Activated CD4-positive, alpha-beta memory T cell treated with anti-CD3 and anti-CD28 coated beads, Interleukin-2, amount 10 ng/mL, durations not matched to agents 7 days and 5 days (primary cell): Measurements from ENCODE around the gene TMEM165. TPM values are rescaled to one million over a fixed set of nuclear protein-coding genes. Genes with fewer than 3 reads are reported as not detected.

ENCODE experiments used
- CTCF ChIA-PET: fragments of 350-600 bp; sonication (Branson Sonifier 250); formaldehyde crosslinking; loops from one replicate; lab custom pipeline; 2021; ENCODE audit warnings: antibody characterized with exemption, inconsistent platforms; lab: Charles Lee
- POLR2A ChIA-PET: fragments of 350-600 bp; sonication (Branson Sonifier 250); formaldehyde crosslinking; loops from one replicate; lab custom pipeline; 2021; ENCODE audit warnings: antibody characterized with exemption; lab: Charles Lee
- DNase-seq: peaks from one replicate; pipeline ENCODE4 v3.0.0-alpha.2; 2020
- H3K27ac Mint-ChIP-seq: one replicate; pipeline ENCODE4 v1.8.0; 2021; ENCODE audit warnings: mild to moderate bottlenecking, mixed read lengths
- H3K27me3 Mint-ChIP-seq: one replicate; pipeline ENCODE4 v1.8.0; 2021; ENCODE audit warnings: mixed read lengths
- H3K36me3 Mint-ChIP-seq: one replicate; pipeline ENCODE4 v1.8.0; 2021; ENCODE audit warnings: low read depth, mixed read lengths
- H3K4me1 Mint-ChIP-seq: one replicate; pipeline ENCODE4 v1.8.0; 2021; ENCODE audit warnings: mixed read lengths
- H3K4me3 Mint-ChIP-seq: one replicate; pipeline ENCODE4 v1.8.0; 2021; ENCODE audit warnings: mild to moderate bottlenecking, mixed read lengths
- H3K9me3 Mint-ChIP-seq: one replicate; pipeline ENCODE4 v1.8.0; 2021; ENCODE audit warnings: mixed read lengths
- total RNA-seq, 2 experiments: library from RNA; stranded (reverse); gene quantifications; one replicate each; pipeline ENCODE4 v1.2.3, GENCODE V29; 2021

TMEM165 gene
- total RNA-seq, 2 experiments from 2014 or later: 68.2 to 70.1 TPM

GRCh38 chr4:55396308-55397125, 760 bp downstream of the TMEM165 start:
- Mint-ChIP-seq H3K27me3 (no peaks in the 10 kb centered on the region), H3K4me1 (peaks cover 52% of the 10 kb centered on the region), H3K9me3 (no peaks in the 10 kb centered on the region), H3K27ac (peak overlapping the region; percentile 80), H3K4me3 (peak overlapping the region; percentile 90), H3K36me3 (peaks cover 36% of the 10 kb centered on the region)
- ChIA-PET POLR2A (interaction anchor here (0.7 to 2.7 kb wide), 9 partner anchors 9 to 1581 kb away, joined by 3 to 21 read pairs (median 5); partner anchors contain the start of genes NOA1, POLR2B and SRD5A3), CTCF (interaction anchor here (1.7 to 4.1 kb wide), 2 partner anchors 51 to 470 kb away, joined by 4 to 56 read pairs; partner anchors contain the start of gene SRD5A3)
- peak; percentile 35 for DNase-seq

DNA sequence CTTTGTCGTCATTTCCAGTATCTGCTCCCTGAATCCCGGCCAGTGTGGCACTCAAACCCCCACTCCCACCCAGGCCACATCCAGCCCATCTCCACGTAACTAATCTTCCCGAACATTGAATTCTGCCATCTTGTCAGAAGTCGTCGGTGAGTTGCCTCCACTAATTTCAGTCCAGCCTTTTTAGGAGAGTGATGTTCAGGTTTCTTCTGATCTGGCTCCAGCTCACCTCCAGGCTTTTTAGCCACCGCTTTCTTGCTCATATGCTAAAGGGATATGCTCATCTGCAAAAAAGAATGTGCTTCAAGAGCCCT, 1.3 kb downstream of the TMEM165 start:
- Mint-ChIP-seq H3K36me3 (peaks cover 36% of the 10 kb centered on the region), H3K27me3 (no peaks in the 10 kb centered on the region), H3K4me1 (peaks cover 52% of the 10 kb centered on the region), H3K27ac (peak overlapping the region; percentile 80), H3K9me3 (no peaks in the 10 kb centered on the region), H3K4me3 (peak overlapping the region; percentile 84)
- no peak for DNase-seq
- ChIA-PET CTCF (interaction anchor here (4.1 kb wide), 1 partner anchor 51 kb away, joined by 56 read pairs; the partner anchor contains the start of gene SRD5A3), POLR2A (interaction anchor here (0.7 to 2.7 kb wide), 6 partner anchors 9 to 1581 kb away, joined by 3 to 21 read pairs (median 6); partner anchors contain the start of genes NOA1, POLR2B and SRD5A3)

GRCh38 chr4:55397520-55398321, 2.0 kb downstream of the TMEM165 start:
- CTCF ChIA-PET: interaction anchor here (0.7 to 2.0 kb wide), 3 partner anchors 11 to 990 kb away, joined by 3 to 15 read pairs (median 6); partner anchors contain the start of gene SRD5A3
- POLR2A ChIA-PET: interaction anchor here (1.0 to 2.0 kb wide), 2 partner anchors 52 to 148 kb away, joined by 3 to 8 read pairs; partner anchors contain the start of gene SRD5A3
- peak overlapping the region; percentile 84 for H3K4me3 Mint-ChIP-seq
- peaks cover 36% of the 10 kb centered on the region for H3K36me3 Mint-ChIP-seq
- H3K27ac Mint-ChIP-seq: peak overlapping the region; percentile 80
- no peaks in the 10 kb centered on the region for H3K9me3 Mint-ChIP-seq
- peaks cover 52% of the 10 kb centered on the region for H3K4me1 Mint-ChIP-seq
- no peak for DNase-seq
- H3K27me3 Mint-ChIP-seq: no peaks in the 10 kb centered on the region

DNA sequence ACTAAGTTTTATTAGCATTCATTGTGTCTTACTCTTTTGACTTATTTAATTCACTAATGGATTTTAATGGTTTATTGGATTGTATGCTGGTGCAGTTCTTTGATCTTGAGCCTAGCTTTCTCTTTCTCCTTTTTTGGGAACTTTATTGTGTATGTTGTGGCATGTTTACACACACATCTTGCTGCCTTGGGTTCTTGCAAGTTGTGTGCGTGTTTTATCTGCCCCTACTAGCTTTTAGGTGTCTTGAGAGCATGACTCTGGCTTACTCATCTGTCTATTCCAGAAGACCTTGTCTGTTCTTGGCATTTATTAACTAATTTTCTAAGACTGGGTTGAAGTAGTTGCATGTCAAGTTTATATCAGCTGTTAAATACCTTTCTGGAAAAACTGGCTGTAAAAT, 2.7 kb downstream of the TMEM165 start:
- POLR2A ChIA-PET: interaction anchor here (0.7 to 2.0 kb wide), 4 partner anchors 11 to 151 kb away, joined by 3 to 8 read pairs (median 3); partner anchors contain the start of gene SRD5A3

DNA sequence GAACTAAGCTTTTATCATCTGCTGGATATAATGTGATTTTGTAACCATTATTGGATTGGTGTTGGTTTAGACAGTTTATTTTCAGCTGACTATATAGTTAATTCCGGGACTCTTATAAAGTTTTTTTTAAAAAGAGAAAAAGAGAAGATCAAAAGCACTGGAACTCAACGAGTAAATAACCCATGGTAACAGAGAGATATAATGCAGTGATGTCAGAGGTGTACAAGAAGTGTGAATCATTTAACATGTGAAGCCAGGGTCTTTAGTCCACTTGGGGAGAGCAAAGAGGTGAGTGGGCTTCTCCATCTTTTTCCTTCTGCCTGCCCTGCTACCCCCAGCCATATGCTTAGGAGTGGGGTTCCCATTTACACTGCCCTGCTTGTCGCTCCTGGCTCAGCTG, 3.2 kb downstream of the TMEM165 start:
- Mint-ChIP-seq H3K4me3 (peak overlapping the region; percentile 84), H3K27me3 (no peaks in the 10 kb centered on the region), H3K4me1 (peaks cover 59% of the 10 kb centered on the region), H3K9me3 (no peaks in the 10 kb centered on the region), H3K27ac (peak overlapping the region; percentile 26), H3K36me3 (peaks cover 45% of the 10 kb centered on the region)
- no peak for DNase-seq
- POLR2A ChIA-PET: interaction anchor here (0.7 to 2.0 kb wide), 6 partner anchors 10 to 150 kb away, joined by 3 to 8 read pairs (median 3); partner anchors contain the start of gene SRD5A3
- CTCF ChIA-PET: interaction anchor here (0.7 to 2.0 kb wide), 5 partner anchors 10 to 1437 kb away, joined by 3 to 15 read pairs (median 4); partner anchors contain the start of gene SRD5A3

More for the DNA sequence above, 2.7 kb downstream of the TMEM165 start:
- peak overlapping the region; percentile 2 for H3K27ac Mint-ChIP-seq
- CTCF ChIA-PET: interaction anchor here (0.7 to 2.0 kb wide), 5 partner anchors 11 to 1436 kb away, joined by 3 to 15 read pairs (median 4); partner anchors contain the start of gene SRD5A3
- peak overlapping the region; percentile 84 for H3K4me3 Mint-ChIP-seq
- no peaks in the 10 kb centered on the region for H3K9me3 Mint-ChIP-seq
- H3K4me1 Mint-ChIP-seq: peaks cover 54% of the 10 kb centered on the region
- no peaks in the 10 kb centered on the region for H3K27me3 Mint-ChIP-seq
- peaks cover 40% of the 10 kb centered on the region for H3K36me3 Mint-ChIP-seq
- DNase-seq: no peak

DNA sequence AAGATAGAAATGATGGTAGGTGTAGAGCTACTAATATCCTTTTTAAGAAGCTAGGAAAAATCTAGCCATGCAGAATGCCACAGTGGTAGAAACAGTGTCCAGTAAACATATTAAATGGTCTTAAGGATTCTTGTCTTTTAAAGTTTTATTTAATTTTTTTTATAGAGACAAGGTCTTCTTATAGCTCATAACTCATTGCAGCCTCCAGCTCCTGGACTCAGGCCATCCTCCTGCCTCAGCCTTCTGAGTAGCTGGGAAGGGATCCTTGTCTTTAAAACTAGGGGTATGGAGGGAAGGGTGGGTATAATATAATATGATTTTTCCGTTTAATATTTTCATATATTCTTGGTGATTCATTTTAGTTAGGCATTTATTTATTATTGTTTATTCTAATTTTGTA, 3.8 kb downstream of the TMEM165 start:
- Mint-ChIP-seq H3K4me1 (peaks cover 55% of the 10 kb centered on the region), H3K27me3 (no peaks in the 10 kb centered on the region), H3K4me3 (no peak overlapping the region), H3K27ac (peak overlapping the region; percentile 1), H3K36me3 (peaks cover 50% of the 10 kb centered on the region), H3K9me3 (no peaks in the 10 kb centered on the region)
- ChIA-PET POLR2A (interaction anchor here (0.8 to 2.0 kb wide), 5 partner anchors 9 to 150 kb away, joined by 3 to 8 read pairs (median 3); partner anchors contain the start of gene SRD5A3), CTCF (interaction anchor here (1.1 to 2.0 kb wide), 3 partner anchors 9 to 146 kb away, joined by 4 to 15 read pairs (median 6); partner anchors contain the start of gene SRD5A3)
- no peak for DNase-seq

- DNase-seq: no peak
- H3K36me3 Mint-ChIP-seq: peaks cover 48% of the 10 kb centered on the region
- no peaks in the 10 kb centered on the region for H3K9me3 Mint-ChIP-seq
- CTCF ChIA-PET: interaction anchor here (1.5 kb wide), 1 partner anchor 60 kb away, joined by 3 read pairs; no protein-coding TSS in a partner anchor
- H3K27ac Mint-ChIP-seq: no peak overlapping the region
- no peak overlapping the region for H3K4me3 Mint-ChIP-seq
- POLR2A ChIA-PET: no interaction called here
- no peaks in the 10 kb centered on the region for H3K27me3 Mint-ChIP-seq
- peaks cover 53% of the 10 kb centered on the region for H3K4me1 Mint-ChIP-seq
Measured at GRCh38 chr4:55405073-55405472, 9.3 kb downstream of the TMEM165 start.

GRCh38 chr4:55406545-55406944, 10.8 kb downstream of the TMEM165 start:
- Mint-ChIP-seq H3K4me3 (no peak overlapping the region), H3K36me3 (peaks cover 38% of the 10 kb centered on the region), H3K27ac (no peak overlapping the region), H3K4me1 (peaks cover 44% of the 10 kb centered on the region), H3K9me3 (no peaks in the 10 kb centered on the region), H3K27me3 (no peaks in the 10 kb centered on the region)
- no peak for DNase-seq
- ChIA-PET CTCF (interaction anchor here (1.3 kb wide), 1 partner anchor 11 kb away, joined by 3 read pairs; the partner anchor contains the start of gene TMEM165), POLR2A (interaction anchor here (1.3 kb wide), 1 partner anchor 11 kb away, joined by 3 read pairs; no protein-coding TSS in a partner anchor)

DNA sequence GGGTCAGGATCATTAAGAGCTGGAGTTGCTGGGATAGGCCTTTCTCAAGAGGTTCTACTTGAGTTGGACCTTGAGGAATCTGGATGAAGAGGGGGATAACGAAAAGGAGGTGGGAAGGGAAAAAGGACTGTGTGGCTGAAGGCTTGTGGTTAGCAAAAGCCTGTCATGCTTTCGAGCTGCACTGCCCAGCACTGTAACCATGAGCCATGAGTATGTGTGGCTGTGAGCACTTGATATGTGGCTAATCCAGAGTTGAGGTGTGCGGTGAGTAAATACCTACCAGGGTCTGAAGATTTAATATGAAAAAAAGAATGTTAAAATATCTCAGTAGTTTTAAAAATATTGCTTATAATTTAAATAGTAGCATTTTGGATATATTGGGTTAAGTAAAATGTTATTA, 11.4 kb downstream of the TMEM165 start:
- no peak overlapping the region for H3K4me3 Mint-ChIP-seq
- no peak overlapping the region for H3K27ac Mint-ChIP-seq
- POLR2A ChIA-PET: interaction anchor here (1.3 kb wide), 1 partner anchor 10 kb away, joined by 3 read pairs; no protein-coding TSS in a partner anchor
- peaks cover 46% of the 10 kb centered on the region for H3K4me1 Mint-ChIP-seq
- peaks cover 43% of the 10 kb centered on the region for H3K36me3 Mint-ChIP-seq
- CTCF ChIA-PET: no interaction called here
- no peaks in the 10 kb centered on the region for H3K27me3 Mint-ChIP-seq
- DNase-seq: no peak
- H3K9me3 Mint-ChIP-seq: no peaks in the 10 kb centered on the region

DNA sequence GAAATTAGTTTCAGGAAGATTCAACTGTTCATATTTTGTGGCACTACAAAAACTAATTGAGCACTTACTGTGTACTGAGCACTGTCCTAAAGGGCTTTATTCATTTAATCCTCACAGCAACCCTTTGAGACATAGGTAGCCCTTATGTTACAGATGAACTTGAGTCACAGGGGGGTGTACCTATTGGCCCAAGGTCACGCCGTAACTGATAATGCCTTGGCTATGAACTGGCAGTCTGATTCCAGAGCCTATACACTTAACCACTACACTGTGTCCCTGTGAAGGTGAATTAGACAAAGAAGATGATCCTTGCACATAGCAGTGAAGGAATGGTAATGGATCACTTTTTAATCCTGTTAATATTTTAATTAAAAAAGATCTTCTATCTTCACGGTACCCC, 12.0 kb downstream of the TMEM165 start:
- DNase-seq: no peak
- CTCF ChIA-PET: no interaction called here
- POLR2A ChIA-PET: interaction anchor here (1.3 kb wide), 1 partner anchor 10 kb away, joined by 3 read pairs; no protein-coding TSS in a partner anchor
- Mint-ChIP-seq H3K9me3 (no peaks in the 10 kb centered on the region), H3K27ac (no peak overlapping the region), H3K27me3 (no peaks in the 10 kb centered on the region), H3K4me3 (no peak overlapping the region), H3K4me1 (peaks cover 46% of the 10 kb centered on the region), H3K36me3 (peaks cover 43% of the 10 kb centered on the region)

DNA sequence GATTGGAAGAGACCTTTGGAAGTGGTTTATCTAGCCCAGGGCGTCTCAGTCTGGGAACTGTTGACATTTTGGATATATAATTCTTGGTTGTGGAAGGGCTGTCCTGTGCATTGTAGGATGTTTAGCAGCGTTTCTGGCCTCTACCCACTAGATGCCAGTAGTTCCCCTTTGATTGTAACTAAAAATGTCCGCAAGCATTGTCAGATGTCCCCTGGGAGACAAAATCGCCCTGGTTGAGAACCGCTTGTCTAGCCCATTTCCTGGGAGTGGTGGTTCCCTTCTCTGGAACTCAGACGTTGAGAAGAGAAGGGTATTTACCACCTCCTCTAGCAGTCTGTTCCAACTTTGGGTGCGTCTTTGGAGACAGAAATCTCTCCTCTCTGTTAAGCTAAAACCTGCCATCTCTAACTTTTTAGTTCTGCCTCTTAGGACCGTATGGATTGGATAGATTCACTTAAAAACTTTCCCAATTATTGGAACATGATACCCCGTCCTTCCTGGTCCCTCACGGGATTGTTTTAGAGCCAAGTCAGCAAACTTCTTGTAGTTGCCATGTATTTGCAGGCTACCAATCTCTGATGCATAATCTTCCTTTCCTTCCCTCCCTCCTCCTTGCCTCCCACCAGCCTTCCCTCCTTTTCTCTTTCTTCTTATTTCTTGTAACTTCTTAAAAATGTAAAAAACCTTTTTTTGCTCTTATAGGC, 13.9 kb downstream of the TMEM165 start:
- H3K4me3 Mint-ChIP-seq: no peak overlapping the region
- H3K4me1 Mint-ChIP-seq: peaks cover 38% of the 10 kb centered on the region
- peaks cover 31% of the 10 kb centered on the region for H3K36me3 Mint-ChIP-seq
- H3K27ac Mint-ChIP-seq: no peak overlapping the region
- DNase-seq: no peak
- POLR2A ChIA-PET: interaction anchor here (0.9 to 1.5 kb wide), 3 partner anchors 10 to 64 kb away, joined by 5 read pairs; partner anchors contain the start of genes SRD5A3 and TMEM165
- H3K9me3 Mint-ChIP-seq: no peaks in the 10 kb centered on the region
- CTCF ChIA-PET: interaction anchor here (1.3 to 2.1 kb wide), 3 partner anchors 11 to 137 kb away, joined by 5 to 8 read pairs (median 6); partner anchors contain the start of genes CLOCK and SRD5A3
- no peaks in the 10 kb centered on the region for H3K27me3 Mint-ChIP-seq
